SH-SY5Y (cell line): ENCODE data around the gene CERS4.

Experiments used
- GATA2 ChIP-seq: IDR thresholded peaks from 2 replicates; pipeline ENCODE4 v1.6.1; 2011; ENCODE audit warnings: mild to moderate bottlenecking, low read depth, low read length
- GATA3 ChIP-seq: IDR thresholded peaks from 2 replicates; pipeline ENCODE4 v1.6.1; 2011; ENCODE audit warnings: low read depth, mild to moderate bottlenecking, low read length, moderate library complexity

- TF ChIP-seq GATA2 (no peak), GATA3 (no peak)
Measured at GRCh38 chr19:8221161-8221560, 12.0 kb downstream of the CERS4 start.
